SH-SY5Y (cell line): Measurements from ENCODE around the gene MT1H.

Experiments used
- GATA2 ChIP-seq: IDR thresholded peaks from 2 replicates; pipeline ENCODE4 v1.6.1; 2011; ENCODE audit warnings: mild to moderate bottlenecking, low read depth, low read length
- GATA3 ChIP-seq: IDR thresholded peaks from 2 replicates; pipeline ENCODE4 v1.6.1; 2011; ENCODE audit warnings: low read depth, mild to moderate bottlenecking, low read length, moderate library complexity

Gene MT1H

GRCh38 chr16:56711862-56712261 is 42.2 kb downstream of the MT1H start:
- TF ChIP-seq GATA3 (no peak), GATA2 (no peak)

GRCh38 chr16:56713794-56714193 is 44.2 kb downstream of the MT1H start:
- TF ChIP-seq GATA3: no peak
- no peak for TF ChIP-seq GATA2

- TF ChIP-seq GATA3: peak; percentile 41; the same call in 1 of the 2 replicates
- TF ChIP-seq GATA2: peak; percentile 76
Observed at GRCh38 chr16:56715126-56715525, 45.5 kb downstream of the MT1H start.

- TF ChIP-seq GATA2: no peak
- TF ChIP-seq GATA3: no peak
Observed at GRCh38 chr16:56716761-56717160, 47.1 kb downstream of the MT1H start.
